SIG-M5 treated with dmso at 0.1 percent for 504 hours (cell line): ENCODE measurements around the gene EHMT1.
"Not testable (repeated sequence)": the region's sequence is repeated elsewhere in the genome, so short reads cannot be mapped to it uniquely, and the experiment has no call there.

ENCODE experiments used
- DNase-seq: peaks from one replicate; lab custom pipeline; 2025; ENCODE audit not compliant: unreplicated experiment; lab: John Stamatoyannopoulos, UW

The EHMT1 gene

GRCh38 chr9:137800196-137801022, 181.6 kb downstream of the EHMT1 start:
- DNase-seq, result no peak

GRCh38 chr9:137801023-137801319, 182.2 kb downstream of the EHMT1 start:
- DNase-seq, result no peak

- no peak for DNase-seq
These were observed 183.2 kb downstream of the EHMT1 start for GRCh38 chr9:137802021-137802420.

- DNase-seq, result no peak
These were observed 183.9 kb downstream of the EHMT1 start for GRCh38 chr9:137802521-137803243.

- DNase-seq, result no peak
These were observed 186.3 kb downstream of the EHMT1 start for GRCh38 chr9:137804908-137805630.

- DNase-seq, result no peak
These were observed 189.2 kb downstream of the EHMT1 start for GRCh38 chr9:137807721-137808703.

- no peak for DNase-seq
These were observed 190.3 kb downstream of the EHMT1 start for GRCh38 chr9:137809040-137809576.

GRCh38 chr9:137809726-137810450, 191.1 kb downstream of the EHMT1 start:
- DNase-seq, result not testable (repeated sequence)

- DNase-seq, result no peak
These were observed 192.6 kb downstream of the EHMT1 start for GRCh38 chr9:137811283-137811870.

GRCh38 chr9:137812356-137813023, 193.7 kb downstream of the EHMT1 start:
- DNase-seq, result no peak

- no peak for DNase-seq
These were observed 194.4 kb downstream of the EHMT1 start for GRCh38 chr9:137813167-137813566.

- DNase-seq, result no peak
These were observed 195.0 kb downstream of the EHMT1 start for GRCh38 chr9:137813651-137814415.

- no peak for DNase-seq
These were observed 195.6 kb downstream of the EHMT1 start for GRCh38 chr9:137814436-137814835.

GRCh38 chr9:137814841-137815240, 196.0 kb downstream of the EHMT1 start:
- no peak for DNase-seq

- no peak for DNase-seq
These were observed 196.8 kb downstream of the EHMT1 start for GRCh38 chr9:137815256-137816255.

- no peak for DNase-seq
These were observed 197.9 kb downstream of the EHMT1 start for GRCh38 chr9:137816531-137817235.
